Measurements from ENCODE around the gene CADM2.
"Not testable (repeated sequence)": the region's sequence is repeated elsewhere in the genome, so short reads cannot be mapped to it uniquely, and the experiment has no call there.

CADM2 gene

GRCh38 chr3:85950435-85950834 is 991.6 kb downstream of the CADM2 start:
- no peak for DNase-seq (ENCODE audit: low spot score)

- DNase-seq (ENCODE audit: low spot score) = no peak
These were observed 1002.0 kb downstream of the CADM2 start for GRCh38 chr3:85960793-85961192.

- DNase-seq (ENCODE audit: low spot score) = no peak
These were observed 1019.0 kb downstream of the CADM2 start for GRCh38 chr3:85977615-85978338.

- no peak for DNase-seq (ENCODE audit: low spot score)
These were observed 1020.2 kb downstream of the CADM2 start for GRCh38 chr3:85979034-85979433.

GRCh38 chr3:85989581-85989980 is 1030.8 kb downstream of the CADM2 start:
- DNase-seq (ENCODE audit: low spot score) = not testable (repeated sequence)

- no peak for DNase-seq (ENCODE audit: low spot score)
These were observed 1070.8 kb downstream of the CADM2 start for GRCh38 chr3:86029590-86029989.

GRCh38 chr3:86037916-86038315 is 1079.1 kb downstream of the CADM2 start:
- DNase-seq (ENCODE audit: low spot score) = no peak

GRCh38 chr3:86046436-86047136 is 1087.8 kb downstream of the CADM2 start:
- no peak for DNase-seq (ENCODE audit: low spot score)

- DNase-seq (ENCODE audit: low spot score) = no peak
These were observed 1088.4 kb downstream of the CADM2 start for GRCh38 chr3:86047161-86047560.

- no peak for DNase-seq (ENCODE audit: low spot score)
These were observed 1092.3 kb downstream of the CADM2 start for GRCh38 chr3:86051058-86051457.

GRCh38 chr3:86056032-86056431 is 1097.2 kb downstream of the CADM2 start:
- DNase-seq (ENCODE audit: low spot score) = no peak

- DNase-seq (ENCODE audit: low spot score) = no peak
These were observed 1098.2 kb downstream of the CADM2 start for GRCh38 chr3:86056962-86057361.

- no peak for DNase-seq (ENCODE audit: low spot score)
These were observed 1115.0 kb downstream of the CADM2 start for GRCh38 chr3:86073799-86074198.

- no peak for DNase-seq (ENCODE audit: low spot score)
These were observed 1128.5 kb downstream of the CADM2 start for GRCh38 chr3:86087160-86087871.

GRCh38 chr3:86104154-86104553 is 1145.4 kb downstream of the CADM2 start:
- no peak for DNase-seq (ENCODE audit: low spot score)

- no peak for DNase-seq (ENCODE audit: low spot score)
These were observed 1150.6 kb downstream of the CADM2 start for GRCh38 chr3:86109434-86109833.
